ENCODE data around the gene SLC39A10. TPM values are rescaled to one million over a fixed set of nuclear protein-coding genes. Genes with fewer than 3 reads are reported as not detected.
A peak's percentile ranks its signal among the peaks of the same experiment; 100 is the strongest.

Gene SLC39A10
- 9.9 TPM for total RNA-seq

GRCh38 chr2:195656859-195657633 lies at the start of gene SLC39A10:
TSS of gene SLC39A10 (plus strand) at chr2:195657226. CDS start at chr2:195680043, 22,817 bp downstream.
- peak in 1 of 3 experiments; percentile 4 for TF ChIP-seq CTCF (IDR thresholded peaks at IDR 0.05)
- peaks cover 0 to 9% of the 10 kb centered on the region in 2 donors for H3K4me1 ChIP-seq
- peak within 1 kb of the TSS; percentile 83 to 89 for H3K4me3 ChIP-seq
- no peaks in the 10 kb centered on the region for H3K27me3 ChIP-seq
- peak; percentile 94 to 99 for DNase-seq (ENCODE audit: low spot score in 2 of 2)
- H3K36me3 ChIP-seq = no peaks in the 10 kb centered on the region
- intact Hi-C loops (cut with DNase I) = loop anchor here (1.0 to 5.0 kb wide), 3 partner anchors 80 to 515 kb away; partner anchors contain the start of gene STK17B
- no peaks in the 10 kb centered on the region for H3K9me3 ChIP-seq
- peak within 1 kb of the TSS; percentile 97 to 98 for H3K27ac ChIP-seq

GRCh38 chr2:195608768-195609454 lies 48.1 kb upstream of the SLC39A10 start:
- no peak for DNase-seq (ENCODE audit: low spot score in 2 of 2)
- Histone ChIP-seq H3K27me3 (no peaks in the 10 kb centered on the region), H3K4me1 (peaks cover 0 to 4% of the 10 kb centered on the region in 2 donors), H3K4me3 (no peak overlapping the region), H3K27ac (no peak overlapping the region), H3K36me3 (no peaks in the 10 kb centered on the region), H3K9me3 (no peaks in the 10 kb centered on the region)
- intact Hi-C loops (cut with DNase I) = no loop called here
- TF ChIP-seq CTCF (IDR thresholded peaks at IDR 0.05) = no peak

- H3K27me3 ChIP-seq = no peaks in the 10 kb centered on the region
- H3K27ac ChIP-seq = no peak overlapping the region
- H3K36me3 ChIP-seq = no peaks in the 10 kb centered on the region
- TF ChIP-seq CTCF (IDR thresholded peaks at IDR 0.05) = no peak
- H3K4me1 ChIP-seq = peaks cover 0 to 4% of the 10 kb centered on the region in 2 donors
- no peak for DNase-seq (ENCODE audit: low spot score in 2 of 2)
- no peaks in the 10 kb centered on the region for H3K9me3 ChIP-seq
- no peak overlapping the region for H3K4me3 ChIP-seq
- intact Hi-C loops (cut with DNase I) = no loop called here
These were observed 46.3 kb upstream of the SLC39A10 start for GRCh38 chr2:195610717-195611116.

GRCh38 chr2:195612611-195613495 lies 44.2 kb upstream of the SLC39A10 start:
- H3K27me3 ChIP-seq = no peaks in the 10 kb centered on the region
- intact Hi-C loops (cut with DNase I) = no loop called here
- H3K27ac ChIP-seq = peak overlapping the region; percentile 50 to 60
- no peak for DNase-seq (ENCODE audit: low spot score in 2 of 2)
- no peak overlapping the region for H3K4me3 ChIP-seq
- no peaks in the 10 kb centered on the region for H3K9me3 ChIP-seq
- no peaks in the 10 kb centered on the region for H3K36me3 ChIP-seq
- no peak for TF ChIP-seq CTCF (IDR thresholded peaks at IDR 0.05)
- H3K4me1 ChIP-seq = peaks cover 0 to 4% of the 10 kb centered on the region in 2 donors

- no peak for DNase-seq (ENCODE audit: low spot score in 2 of 2)
- Histone ChIP-seq H3K9me3 (no peaks in the 10 kb centered on the region), H3K36me3 (no peaks in the 10 kb centered on the region), H3K4me1 (peaks cover 0 to 4% of the 10 kb centered on the region in 2 donors), H3K4me3 (no peak overlapping the region), H3K27ac (peak overlapping the region in 1 of 2 donors; percentile 45), H3K27me3 (no peaks in the 10 kb centered on the region)
- intact Hi-C loops (cut with DNase I) = no loop called here
- no peak for TF ChIP-seq CTCF (IDR thresholded peaks at IDR 0.05)
These were observed 43.1 kb upstream of the SLC39A10 start for GRCh38 chr2:195613922-195614321.

All from ascending aorta (tissue), 2 donors.